LNCAP (cell line): ENCODE data around the gene AGRN.

Experiments
- CTCF ChIP-seq: fragments of 450-650 bp; IDR thresholded peaks from 2 replicates; pipeline ENCODE4 v1.5.1; 2017; ENCODE audit warnings: mild to moderate bottlenecking

The AGRN gene

GRCh38 chr1:1079408-1080121 is 59.6 kb downstream of the AGRN start:
- TF ChIP-seq CTCF = no peak

GRCh38 chr1:1080122-1080757 is 60.3 kb downstream of the AGRN start:
- no peak for TF ChIP-seq CTCF

DNA sequence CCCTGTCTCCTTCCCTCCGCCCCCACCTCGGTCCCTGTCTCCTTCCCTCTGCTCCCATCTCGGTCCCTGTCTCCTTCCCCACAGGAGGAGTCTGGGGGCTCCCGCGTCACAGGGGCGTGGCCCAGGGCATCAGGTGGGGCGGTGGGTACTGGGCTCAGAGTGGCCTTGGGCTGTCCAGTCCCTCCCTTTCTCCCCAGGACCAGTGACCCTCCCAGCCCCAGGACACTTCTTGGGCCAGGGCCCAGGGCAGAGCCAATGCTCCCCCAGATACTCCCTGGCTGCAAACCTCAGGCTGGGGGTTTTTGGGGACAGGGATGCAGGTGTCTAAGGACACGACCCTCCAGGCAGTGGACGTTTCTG is 61.0 kb downstream of the AGRN start:
- no peak for TF ChIP-seq CTCF

GRCh38 chr1:1081311-1082238 is 61.7 kb downstream of the AGRN start:
- no peak for TF ChIP-seq CTCF

DNA sequence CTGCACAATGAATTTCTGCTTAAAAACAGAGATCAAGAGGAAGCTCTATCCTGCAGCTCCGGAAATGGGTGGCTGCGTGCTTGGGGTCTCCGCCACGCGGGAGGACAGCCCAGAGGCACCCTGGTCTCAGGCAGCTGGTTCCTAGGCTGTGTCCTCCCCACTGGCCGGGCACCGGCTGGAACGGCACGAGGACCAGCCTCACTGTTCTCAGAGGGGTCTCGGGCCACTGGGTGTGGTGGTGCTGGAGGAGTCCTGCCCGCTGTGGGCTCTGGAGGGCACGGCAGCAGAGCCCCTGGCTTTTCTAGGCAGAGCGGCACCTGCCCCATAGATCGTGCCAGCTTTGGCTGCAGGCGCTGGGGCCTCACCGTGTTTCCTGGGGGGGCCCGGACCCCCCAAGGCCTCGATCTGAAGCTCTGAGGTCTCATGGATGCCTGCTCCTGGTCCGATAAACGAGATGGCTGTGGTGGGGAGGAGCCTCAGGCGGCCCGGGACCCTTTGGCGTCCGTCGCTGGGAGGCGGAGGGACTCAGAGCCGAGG is 62.4 kb downstream of the AGRN start:
- no peak for TF ChIP-seq CTCF

GRCh38 chr1:1082776-1083415 is 63.0 kb downstream of the AGRN start:
- TF ChIP-seq CTCF = no peak
